Mesothelial cell of epicardium (in vitro differentiated cells): Measurements from ENCODE around the gene ITGBL1. TPM values are rescaled to one million over a fixed set of nuclear protein-coding genes. Genes with fewer than 3 reads are reported as not detected.

Source experiments
- DNase-seq, 2 experiments: peaks; one replicate each; pipeline ENCODE4 v3.0.0; 2021; ENCODE audit warnings: low spot score in 2 of 2; ENCODE audit not compliant: unreplicated experiment in 2 of 2
- H3K27ac Mint-ChIP-seq: 2 replicates; pipeline ENCODE4 v1.8.0; 2021; ENCODE audit warnings: mixed read lengths
- H3K27me3 Mint-ChIP-seq: 2 replicates; pipeline ENCODE4 v1.8.0; 2021; ENCODE audit warnings: low read depth, mixed read lengths
- H3K36me3 Mint-ChIP-seq: 2 replicates; pipeline ENCODE4 v1.8.0; 2021; ENCODE audit warnings: mixed read lengths
- H3K4me1 Mint-ChIP-seq: 2 replicates; pipeline ENCODE4 v1.8.0; 2021; ENCODE audit warnings: mixed read lengths
- H3K4me3 Mint-ChIP-seq: 2 replicates; pipeline ENCODE4 v1.8.0; 2021; ENCODE audit warnings: mild to moderate bottlenecking, moderate library complexity, mixed read lengths
- H3K9me3 Mint-ChIP-seq: 2 replicates; pipeline ENCODE4 v1.8.0; 2021; ENCODE audit warnings: mixed read lengths
- CTCF ChIP-seq: fragments of 200-600 bp; sonication (generic); IDR thresholded peaks from one replicate; pipeline ENCODE4 v1.5.0; 2021; ENCODE audit warnings: antibody characterized with exemption; ENCODE audit not compliant: unreplicated experiment
- total RNA-seq: library from RNA; stranded (reverse); gene quantifications from 3 replicates; pipeline ENCODE4 v1.2.1, GENCODE V29; 2021

The ITGBL1 gene
- total RNA-seq, 1 donor from 2014 or later: 0.07 TPM

GRCh38 chr13:101647760-101648159 is 195.3 kb downstream of the ITGBL1 start:
- Mint-ChIP-seq H3K9me3 (peaks cover 16% of the 10 kb centered on the region), H3K4me1 (no peaks in the 10 kb centered on the region), H3K27ac (no peak overlapping the region), H3K4me3 (no peak overlapping the region), H3K36me3 (no peaks in the 10 kb centered on the region), H3K27me3 (no peaks in the 10 kb centered on the region)
- no peak for DNase-seq
- no peak for TF ChIP-seq CTCF

DNA sequence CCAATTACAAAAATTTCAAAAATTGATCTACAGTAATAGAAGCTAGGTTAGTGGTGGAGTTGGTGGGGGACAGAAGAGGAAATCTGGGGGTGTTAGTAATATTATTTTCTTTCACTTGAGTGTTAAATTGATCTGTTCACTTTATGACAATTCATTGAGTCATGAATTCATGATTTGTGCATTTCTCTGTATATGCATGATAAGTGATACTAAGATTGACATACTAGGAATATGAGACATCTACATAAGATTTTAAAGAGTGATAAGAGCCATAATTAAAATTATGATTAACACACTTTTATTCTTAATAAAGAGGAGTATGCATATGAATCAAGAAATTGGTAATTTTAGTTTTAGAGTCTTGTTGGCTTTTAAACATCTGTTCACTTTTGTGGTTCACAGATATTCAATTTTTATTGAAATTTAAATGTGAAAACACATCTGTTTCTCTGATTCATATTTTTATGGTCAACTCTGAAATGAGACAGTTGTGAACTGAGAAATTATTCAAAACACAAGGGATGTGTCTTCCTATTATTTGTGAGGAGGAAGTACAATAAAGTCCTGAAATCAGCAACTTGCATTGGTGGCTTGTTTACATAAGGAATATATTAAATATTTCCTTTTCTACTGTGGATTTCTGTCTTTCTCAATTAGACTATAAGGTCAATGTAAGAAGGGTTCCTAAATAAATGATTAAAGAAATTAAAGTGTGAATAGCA is 196.5 kb downstream of the ITGBL1 start:
- H3K27me3 Mint-ChIP-seq: no peaks in the 10 kb centered on the region
- no peak overlapping the region for H3K27ac Mint-ChIP-seq
- TF ChIP-seq CTCF: no peak
- no peak for DNase-seq
- H3K9me3 Mint-ChIP-seq: peaks cover 21% of the 10 kb centered on the region
- H3K4me3 Mint-ChIP-seq: no peak overlapping the region
- no peaks in the 10 kb centered on the region for H3K36me3 Mint-ChIP-seq
- no peaks in the 10 kb centered on the region for H3K4me1 Mint-ChIP-seq

DNA sequence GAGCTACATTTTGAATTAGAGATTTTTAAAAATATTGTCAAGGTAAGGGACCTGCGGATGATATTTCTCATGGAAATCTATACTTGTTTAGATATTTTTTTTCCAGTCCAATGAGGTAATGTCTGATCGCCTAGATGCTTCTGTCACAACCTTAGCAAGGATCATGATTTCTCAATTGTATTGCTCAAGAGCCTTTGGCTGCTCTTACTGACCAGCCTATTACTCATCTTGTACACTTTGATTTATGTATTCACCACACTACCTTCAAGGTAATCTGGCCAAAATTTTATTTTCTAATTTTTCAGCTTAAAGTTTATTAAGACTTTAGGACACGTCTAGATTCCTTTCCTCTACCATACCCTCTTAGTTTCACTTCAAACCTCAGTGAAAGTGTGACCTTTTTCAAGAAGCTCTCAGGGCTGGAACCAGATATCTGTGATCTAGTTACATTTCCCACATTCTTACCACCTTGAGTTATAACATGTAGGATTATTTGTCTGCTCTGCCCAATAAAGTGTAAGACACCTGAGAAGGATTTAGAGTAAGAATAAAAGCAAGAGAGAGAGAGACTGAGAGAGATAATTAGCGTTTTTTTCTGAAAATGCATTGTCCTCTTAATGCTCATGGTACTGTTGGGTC is 197.1 kb downstream of the ITGBL1 start:
- no peaks in the 10 kb centered on the region for H3K4me1 Mint-ChIP-seq
- no peak overlapping the region for H3K27ac Mint-ChIP-seq
- H3K4me3 Mint-ChIP-seq: no peak overlapping the region
- no peaks in the 10 kb centered on the region for H3K36me3 Mint-ChIP-seq
- DNase-seq: no peak
- peaks cover 21% of the 10 kb centered on the region for H3K9me3 Mint-ChIP-seq
- TF ChIP-seq CTCF: no peak
- H3K27me3 Mint-ChIP-seq: no peaks in the 10 kb centered on the region

DNA sequence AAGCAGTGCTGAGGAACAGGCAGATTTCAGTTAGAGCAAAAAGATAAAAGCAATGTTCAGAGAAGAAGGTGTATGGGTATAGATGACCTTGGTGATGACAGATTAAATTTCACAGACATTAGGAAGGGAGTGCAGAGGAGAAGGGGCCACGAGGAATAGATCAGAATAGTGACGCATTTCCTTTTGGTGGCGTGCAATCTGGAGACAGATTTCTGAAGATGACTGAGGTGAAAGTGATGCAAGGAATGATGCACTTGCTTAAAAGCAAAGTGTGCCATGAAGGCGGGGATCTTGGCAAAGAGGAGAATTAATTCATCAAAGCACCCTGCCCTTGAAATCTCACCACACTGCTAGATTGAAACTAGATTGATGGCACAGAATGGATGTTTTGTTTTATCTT is 202.4 kb downstream of the ITGBL1 start:
- H3K36me3 Mint-ChIP-seq: no peaks in the 10 kb centered on the region
- DNase-seq: no peak
- no peak overlapping the region for H3K4me3 Mint-ChIP-seq

GRCh38 chr13:101655435-101655834 is 203.0 kb downstream of the ITGBL1 start:
- DNase-seq: no peak
- no peak overlapping the region for H3K4me3 Mint-ChIP-seq
- H3K27ac Mint-ChIP-seq: no peak overlapping the region
- H3K27me3 Mint-ChIP-seq: no peaks in the 10 kb centered on the region
- no peaks in the 10 kb centered on the region for H3K36me3 Mint-ChIP-seq
- no peak for TF ChIP-seq CTCF
- H3K4me1 Mint-ChIP-seq: no peaks in the 10 kb centered on the region
- H3K9me3 Mint-ChIP-seq: peaks cover 24% of the 10 kb centered on the region

More for the DNA sequence above, 202.4 kb downstream of the ITGBL1 start:
- TF ChIP-seq CTCF: no peak
- H3K27me3 Mint-ChIP-seq: no peaks in the 10 kb centered on the region
- peaks cover 24% of the 10 kb centered on the region for H3K9me3 Mint-ChIP-seq
- H3K27ac Mint-ChIP-seq: no peak overlapping the region
- no peaks in the 10 kb centered on the region for H3K4me1 Mint-ChIP-seq
